Ovary (tissue), 3 donors: ENCODE results near the gene TNFSF11.

ENCODE experiments used
- EP300 ChIP-seq: sonication (generic); formaldehyde crosslinking; IDR thresholded peaks from one replicate; pipeline ENCODE4 v1.6.1; 2017; ENCODE audit warnings: antibody characterized with exemption
- POLR2A ChIP-seq: fragments of 450-650 bp; IDR thresholded peaks from one replicate; pipeline ENCODE4 v1.6.1; 2017; ENCODE audit warnings: antibody characterized with exemption, mild to moderate bottlenecking, moderate library complexity
- TF ChIP-seq, protein P1 (sequence below), 3 donors: fragments of 450-650 bp in 2 of 3; fragments of 200-600 bp in 1 of 3; IDR thresholded peaks; one replicate each; pipeline versions ENCODE4 v1.5.1 to v1.8.0; 2016 to 2022; ENCODE audit warnings: antibody characterized with exemption in 3 of 3, mild to moderate bottlenecking in 1 of 3
- donor health status: DM: no; HTN: no; CAD: no.

DNA sequence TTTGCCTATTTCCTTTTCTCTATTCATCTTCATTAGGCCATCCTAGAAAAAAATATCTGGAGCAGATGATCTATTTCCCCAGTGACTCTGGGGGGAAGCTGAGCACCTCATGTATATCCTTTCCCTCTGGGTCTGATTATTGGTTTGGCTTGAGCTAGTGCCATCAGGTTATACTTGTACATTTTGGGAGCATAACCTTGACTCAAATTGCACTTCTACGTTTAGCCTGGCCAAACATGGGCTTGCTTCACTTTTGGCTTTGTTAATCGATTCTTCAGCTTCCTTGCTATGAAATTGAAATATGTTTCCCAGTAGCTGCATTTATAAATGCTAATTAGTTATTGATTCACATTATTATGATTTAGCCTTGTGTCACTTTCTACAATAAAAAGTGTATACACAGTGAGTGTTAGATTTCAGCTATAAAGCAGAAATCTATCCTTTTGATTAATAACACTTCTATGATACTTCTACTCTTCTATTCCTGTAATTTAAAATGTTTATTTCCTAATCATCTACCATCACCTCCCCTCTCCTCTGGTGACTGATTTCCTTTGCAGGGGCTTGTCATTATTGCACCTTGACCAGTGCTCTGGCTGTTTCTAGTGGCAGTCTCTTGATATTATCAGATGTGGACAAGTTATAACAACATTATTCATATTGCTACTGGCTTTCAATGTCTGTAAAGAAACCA is 37.3 kb downstream of the TNFSF11 start:
- TF ChIP-seq, protein P1, sequence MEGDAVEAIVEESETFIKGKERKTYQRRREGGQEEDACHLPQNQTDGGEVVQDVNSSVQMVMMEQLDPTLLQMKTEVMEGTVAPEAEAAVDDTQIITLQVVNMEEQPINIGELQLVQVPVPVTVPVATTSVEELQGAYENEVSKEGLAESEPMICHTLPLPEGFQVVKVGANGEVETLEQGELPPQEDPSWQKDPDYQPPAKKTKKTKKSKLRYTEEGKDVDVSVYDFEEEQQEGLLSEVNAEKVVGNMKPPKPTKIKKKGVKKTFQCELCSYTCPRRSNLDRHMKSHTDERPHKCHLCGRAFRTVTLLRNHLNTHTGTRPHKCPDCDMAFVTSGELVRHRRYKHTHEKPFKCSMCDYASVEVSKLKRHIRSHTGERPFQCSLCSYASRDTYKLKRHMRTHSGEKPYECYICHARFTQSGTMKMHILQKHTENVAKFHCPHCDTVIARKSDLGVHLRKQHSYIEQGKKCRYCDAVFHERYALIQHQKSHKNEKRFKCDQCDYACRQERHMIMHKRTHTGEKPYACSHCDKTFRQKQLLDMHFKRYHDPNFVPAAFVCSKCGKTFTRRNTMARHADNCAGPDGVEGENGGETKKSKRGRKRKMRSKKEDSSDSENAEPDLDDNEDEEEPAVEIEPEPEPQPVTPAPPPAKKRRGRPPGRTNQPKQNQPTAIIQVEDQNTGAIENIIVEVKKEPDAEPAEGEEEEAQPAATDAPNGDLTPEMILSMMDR (IDR thresholded peaks at IDR 0.05) = no peak
- TF ChIP-seq EP300 (no peak), POLR2A (no peak)
